ENCODE data around the gene PRAMEF11.
"Not testable (repeated sequence)": the region's sequence is repeated elsewhere in the genome, so short reads cannot be mapped to it uniquely, and the experiment has no call there.

GRCh38 chr1:12831310-12831709, at the start of gene PRAMEF11:
- not testable (repeated sequence) for TF ChIP-seq CTCF (IDR thresholded peaks at IDR 0.05); EP300 (IDR thresholded peaks at IDR 0.05; ENCODE audit: low read depth)
